Mesendoderm (in vitro differentiated cells): ENCODE measurements around the gene COA1.
A peak's percentile ranks its signal among the peaks of the same experiment; 100 is the strongest.

Source experiments
- DNase-seq: peaks from one replicate; pipeline ENCODE4 v3.0.0; 2013
- H2AK5ac ChIP-seq: 2 replicates; pipeline ENCODE4 v1.6.1; 2013; ENCODE audit warnings: low read length, inconsistent platforms
- H2BK120ac ChIP-seq: 2 replicates; pipeline ENCODE4 v1.6.1; 2013; ENCODE audit warnings: low read depth, mild to moderate bottlenecking, low read length, moderate library complexity, mixed read lengths
- H2BK15ac ChIP-seq: replicated peaks from 2 replicates; pipeline ENCODE4 v1.6.1; 2013; ENCODE audit warnings: low read depth, mild to moderate bottlenecking, moderate library complexity
- H2BK5ac ChIP-seq: 2 replicates; pipeline ENCODE4 v1.6.1; 2013; ENCODE audit warnings: low read length, inconsistent platforms
- H3K18ac ChIP-seq: 2 replicates; pipeline ENCODE4 v1.6.1; 2013; ENCODE audit warnings: mild to moderate bottlenecking, low read length, mixed read lengths
- H3K23ac ChIP-seq: one replicate; pipeline ENCODE4 v1.6.1; 2013; ENCODE audit warnings: low read length
- H3K27ac ChIP-seq: 2 replicates; pipeline ENCODE4 v1.5.1; 2013; ENCODE audit warnings: low read depth, mild to moderate bottlenecking, inconsistent platforms, low read length, moderate library complexity
- H3K27me3 ChIP-seq: 2 replicates; pipeline ENCODE4 v1.6.1; 2013; ENCODE audit warnings: low read length, control low read depth, mild to moderate bottlenecking, inconsistent platforms; ENCODE audit not compliant: insufficient read depth, poor library complexity
- H3K36me3 ChIP-seq: 2 replicates; pipeline ENCODE4 v1.6.1; 2013; ENCODE audit warnings: low read length, inconsistent platforms; ENCODE audit not compliant: control insufficient read depth, insufficient read depth
- H3K4ac ChIP-seq: one replicate; pipeline ENCODE4 v1.6.1; 2013; ENCODE audit warnings: low read depth, mild to moderate bottlenecking, low read length, moderate library complexity
- H3K4me1 ChIP-seq: 2 replicates; pipeline ENCODE4 v1.6.1; 2013; ENCODE audit warnings: low read depth, low read length, inconsistent platforms; ENCODE audit not compliant: control insufficient read depth
- H3K4me2 ChIP-seq: 2 replicates; pipeline ENCODE4 v1.6.1; 2013; ENCODE audit warnings: low read length
- H3K4me3 ChIP-seq: 2 replicates; pipeline ENCODE4 v1.5.1; 2013; ENCODE audit warnings: mild to moderate bottlenecking, low read length
- H3K56ac ChIP-seq: one replicate; pipeline ENCODE4 v1.6.1; 2013; ENCODE audit warnings: low read length
- H3K79me1 ChIP-seq: 2 replicates; pipeline ENCODE4 v1.6.1; 2013; ENCODE audit warnings: low read length, inconsistent platforms
- H3K79me2 ChIP-seq: 2 replicates; pipeline ENCODE4 v1.6.1; 2013; ENCODE audit warnings: mild to moderate bottlenecking, low read length; ENCODE audit not compliant: control insufficient read depth, insufficient read depth
- H3K9ac ChIP-seq: 2 replicates; pipeline ENCODE4 v1.6.1; 2013; ENCODE audit warnings: low read length, inconsistent platforms
- H4K5ac ChIP-seq: one replicate; pipeline ENCODE4 v1.6.1; 2013; ENCODE audit warnings: low read length
- H4K8ac ChIP-seq: one replicate; pipeline ENCODE4 v1.6.1; 2013; ENCODE audit warnings: low read depth, mild to moderate bottlenecking, control low read depth, low read length, moderate library complexity
- WGBS: extraction: QIAGEN DNeasy Blood & Tissue Kit; methylation state at CpG from one replicate; pipeline ENCODE4 v1.1.7; 2013; ENCODE audit warnings: low lambda C conversion rate, missing lambda C conversion rate; ENCODE audit not compliant: insufficient coverage; ENCODE audit errors: extremely low coverage; 5-methylcytosine and 5-hydroxymethylcytosine counted together

COA1 gene

GRCh38 chr7:43647339-43647672, 82.0 kb downstream of the COA1 start:
- peaks cover 18% of the 10 kb centered on the region for H3K4me1 ChIP-seq
- peaks cover 5% of the 10 kb centered on the region for H3K79me1 ChIP-seq
- H3K27me3 ChIP-seq: no peaks in the 10 kb centered on the region
- no peak overlapping the region for H4K8ac ChIP-seq
- peak overlapping the region; percentile 50 for H3K9ac ChIP-seq
- peak overlapping the region; percentile 95 for H3K4ac ChIP-seq
- no peak overlapping the region for H3K4me3 ChIP-seq
- peak overlapping the region; percentile 94 for H2AK5ac ChIP-seq
- no peak overlapping the region for H2BK15ac ChIP-seq
- peak overlapping the region; percentile 30 for H2BK120ac ChIP-seq
- WGBS: no CpG with 5 or more reads among the region's 7 CpGs
- peak overlapping the region; percentile 95 for H3K27ac ChIP-seq
- peaks cover 3% of the 10 kb centered on the region for H3K36me3 ChIP-seq
- H2BK5ac ChIP-seq: peak overlapping the region; percentile 76
- H3K4me2 ChIP-seq: no peak overlapping the region
- peak; percentile 95 for DNase-seq
- H3K18ac ChIP-seq: peak overlapping the region; percentile 81
- H3K56ac ChIP-seq: peak overlapping the region; percentile 89
- H3K23ac ChIP-seq: no peak overlapping the region
- peaks cover 4% of the 10 kb centered on the region for H3K79me2 ChIP-seq
- peak overlapping the region; percentile 59 for H4K5ac ChIP-seq

- Histone ChIP-seq H2BK5ac (peak overlapping the region; percentile 76), H3K4ac (peak overlapping the region; percentile 73), H2BK120ac (peak overlapping the region; percentile 30), H3K79me1 (peaks cover 5% of the 10 kb centered on the region), H3K4me3 (no peak overlapping the region), H4K8ac (no peak overlapping the region), H3K27me3 (no peaks in the 10 kb centered on the region), H3K56ac (peak overlapping the region; percentile 63), H2BK15ac (no peak overlapping the region), H2AK5ac (peak overlapping the region; percentile 34), H3K4me2 (no peak overlapping the region), H3K4me1 (peaks cover 18% of the 10 kb centered on the region), H3K27ac (peak overlapping the region; percentile 95), H3K79me2 (peaks cover 2% of the 10 kb centered on the region), H3K9ac (peak overlapping the region; percentile 10), H3K23ac (no peak overlapping the region), H3K36me3 (peaks cover 3% of the 10 kb centered on the region), H4K5ac (peak overlapping the region; percentile 59), H3K18ac (peak overlapping the region; percentile 81)
- no CpG with 5 or more reads among the region's 8 CpGs for WGBS
- DNase-seq: peak; percentile 31
These were observed 82.6 kb downstream of the COA1 start for GRCh38 chr7:43646603-43647338.

- H3K9ac ChIP-seq: no peak overlapping the region
- H3K79me2 ChIP-seq: peaks cover 2% of the 10 kb centered on the region
- H3K27ac ChIP-seq: peak overlapping the region; percentile 95
- no peak overlapping the region for H2BK5ac ChIP-seq
- H3K18ac ChIP-seq: peak overlapping the region; percentile 81
- no peak for DNase-seq
- H4K8ac ChIP-seq: no peak overlapping the region
- H3K36me3 ChIP-seq: peaks cover 3% of the 10 kb centered on the region
- no peak overlapping the region for H3K4me3 ChIP-seq
- peaks cover 18% of the 10 kb centered on the region for H3K4me1 ChIP-seq
- H3K56ac ChIP-seq: no peak overlapping the region
- H3K4ac ChIP-seq: no peak overlapping the region
- peaks cover 5% of the 10 kb centered on the region for H3K79me1 ChIP-seq
- no peak overlapping the region for H3K23ac ChIP-seq
- H3K4me2 ChIP-seq: no peak overlapping the region
- WGBS: no CpG with 5 or more reads among the region's 3 CpGs
- H2AK5ac ChIP-seq: no peak overlapping the region
- no peak overlapping the region for H2BK120ac ChIP-seq
- H4K5ac ChIP-seq: no peak overlapping the region
- no peaks in the 10 kb centered on the region for H3K27me3 ChIP-seq
- H2BK15ac ChIP-seq: no peak overlapping the region
These were observed 83.6 kb downstream of the COA1 start for GRCh38 chr7:43645699-43646226.

- Histone ChIP-seq H3K9ac (no peak overlapping the region), H4K8ac (no peak overlapping the region)
- no CpG with 5 or more reads among the region's 8 CpGs for WGBS
These were observed 85.5 kb downstream of the COA1 start for GRCh38 chr7:43643846-43644245.

GRCh38 chr7:43642897-43643630, 86.3 kb downstream of the COA1 start:
- no peak overlapping the region for H3K27ac ChIP-seq
- peaks cover 3% of the 10 kb centered on the region for H3K36me3 ChIP-seq
- H4K5ac ChIP-seq: no peak overlapping the region
- H3K4me2 ChIP-seq: no peak overlapping the region
- no peak overlapping the region for H3K4me3 ChIP-seq
- H3K23ac ChIP-seq: no peak overlapping the region
- H2AK5ac ChIP-seq: no peak overlapping the region
- no peak overlapping the region for H2BK15ac ChIP-seq
- no peak overlapping the region for H4K8ac ChIP-seq
- H3K9ac ChIP-seq: no peak overlapping the region
- no peaks in the 10 kb centered on the region for H3K27me3 ChIP-seq
- DNase-seq: no peak
- WGBS: no CpG with 5 or more reads among the region's 13 CpGs
- no peak overlapping the region for H2BK5ac ChIP-seq
- H3K79me1 ChIP-seq: peaks cover 5% of the 10 kb centered on the region
- H3K79me2 ChIP-seq: peaks cover 2% of the 10 kb centered on the region
- H2BK120ac ChIP-seq: no peak overlapping the region
- no peak overlapping the region for H3K56ac ChIP-seq
- no peak overlapping the region for H3K4ac ChIP-seq
- H3K18ac ChIP-seq: no peak overlapping the region
- H3K4me1 ChIP-seq: peaks cover 15% of the 10 kb centered on the region

More at GRCh38 chr7:43643846-43644245, 85.5 kb downstream of the COA1 start:
- H2BK5ac ChIP-seq: no peak overlapping the region
- H3K27ac ChIP-seq: no peak overlapping the region
- no peak overlapping the region for H2BK120ac ChIP-seq
- H3K4me1 ChIP-seq: peaks cover 15% of the 10 kb centered on the region
- H3K27me3 ChIP-seq: no peaks in the 10 kb centered on the region
- H2BK15ac ChIP-seq: no peak overlapping the region
- no peak overlapping the region for H3K4me2 ChIP-seq
- H3K79me2 ChIP-seq: peaks cover 2% of the 10 kb centered on the region
- H3K4ac ChIP-seq: no peak overlapping the region
- H3K4me3 ChIP-seq: no peak overlapping the region
- DNase-seq: no peak
- no peak overlapping the region for H3K18ac ChIP-seq
- peaks cover 3% of the 10 kb centered on the region for H3K36me3 ChIP-seq
- no peak overlapping the region for H2AK5ac ChIP-seq
- no peak overlapping the region for H3K23ac ChIP-seq
- H4K5ac ChIP-seq: no peak overlapping the region
- no peak overlapping the region for H3K56ac ChIP-seq
- peaks cover 5% of the 10 kb centered on the region for H3K79me1 ChIP-seq
